Neural cell (in vitro differentiated cells): Measurements from ENCODE around the gene DNAI1. TPM values are rescaled to one million over a fixed set of nuclear protein-coding genes. Genes with fewer than 3 reads are reported as not detected.

Source experiments
- H2AFZ ChIP-seq: fragments of 200-600, 300-800 bp; sonication (generic), shearing (Covaris generic); 2 replicates; pipeline ENCODE4 v1.6.0; 2014; ENCODE audit warnings: low read depth, mild to moderate bottlenecking, antibody characterized with exemption, low read length, moderate library complexity
- H3F3A ChIP-seq: fragments of 200-600 bp; shearing (Covaris generic); 2 replicates; pipeline ENCODE4 v1.6.1; 2016; ENCODE audit warnings: mild to moderate bottlenecking, moderate library complexity, mixed read lengths, antibody characterized with exemption, low read length; ENCODE audit not compliant: insufficient read depth, poor library complexity, severe bottlenecking
- H3K27ac ChIP-seq: fragments of 200-600, 300-800 bp; sonication (generic), shearing (Covaris generic); 2 replicates; pipeline ENCODE4 v1.5.1; 2014; ENCODE audit warnings: mild to moderate bottlenecking, low read length, moderate library complexity
- H3K27me3 ChIP-seq: fragments of 300-800, 200-600 bp; sonication (generic), shearing (Covaris generic); 2 replicates; pipeline ENCODE4 v1.6.0; 2014; ENCODE audit warnings: mild to moderate bottlenecking, low read depth, low read length, moderate library complexity; ENCODE audit not compliant: insufficient read depth
- H3K36me3 ChIP-seq: fragments of 300-800, 200-600 bp; sonication (generic), shearing (Covaris generic); 2 replicates; pipeline ENCODE4 v1.5.1; 2014; ENCODE audit warnings: mild to moderate bottlenecking, antibody characterized with exemption, low read length, moderate library complexity; ENCODE audit not compliant: insufficient read depth
- H3K4me2 ChIP-seq: fragments of 300-800, 200-600 bp; sonication (generic), shearing (Covaris generic); 2 replicates; pipeline ENCODE4 v1.6.0; 2014; ENCODE audit warnings: mild to moderate bottlenecking, low read length
- H3K4me3 ChIP-seq: fragments of 300-800, 200-600 bp; sonication (generic), shearing (Covaris generic); 2 replicates; pipeline ENCODE4 v1.5.1; 2014; ENCODE audit warnings: mild to moderate bottlenecking, low read length, moderate library complexity
- H3K79me2 ChIP-seq: fragments of 200-600 bp; shearing (Covaris generic); replicated peaks from 2 replicates; pipeline ENCODE4 v1.6.0; 2014; ENCODE audit warnings: mild to moderate bottlenecking, low read length, moderate library complexity; ENCODE audit not compliant: insufficient read depth
- H3K9ac ChIP-seq: fragments of 300-800, 200-600 bp; sonication (generic), shearing (Covaris generic); 2 replicates; pipeline ENCODE4 v1.6.1; 2016; ENCODE audit warnings: mild to moderate bottlenecking, low read length, mixed read lengths
- H3K9me2 ChIP-seq: fragments of 200-600 bp; shearing (Covaris generic); 2 replicates; pipeline ENCODE4 v1.6.1; 2016; ENCODE audit warnings: mild to moderate bottlenecking, low read length, mixed read lengths; ENCODE audit not compliant: insufficient read depth
- H3K9me3 ChIP-seq: fragments of 200-600, 300-800 bp; sonication (generic), shearing (Covaris generic); 2 replicates; pipeline ENCODE4 v1.6.1; 2016; ENCODE audit warnings: mild to moderate bottlenecking, mixed run types, low read length, moderate library complexity, mixed read lengths
- H4K20me1 ChIP-seq: fragments of 200-600 bp; shearing (Covaris generic); 2 replicates; pipeline ENCODE4 v1.6.1; 2016; ENCODE audit warnings: mild to moderate bottlenecking, mixed run types; ENCODE audit not compliant: insufficient read depth
- CTCF ChIP-seq: fragments of 450-650 bp; IDR thresholded peaks from 2 replicates; pipeline ENCODE4 v1.5.1; 2014; ENCODE audit warnings: antibody characterized with exemption, mild to moderate bottlenecking, moderate library complexity; ENCODE audit not compliant: poor library complexity, severe bottlenecking
- EP300 ChIP-seq: fragments of 450-650 bp; conservative IDR thresholded peaks from 2 replicates; pipeline ENCODE4 v1.6.1; 2014; ENCODE audit warnings: antibody characterized with exemption, mild to moderate bottlenecking, moderate library complexity; ENCODE audit not compliant: poor library complexity, severe bottlenecking
- EZH2 ChIP-seq: fragments of 200-600, 300-800 bp; shearing (Covaris generic), sonication (generic); IDR thresholded peaks from 2 replicates; pipeline ENCODE4 v1.6.1; 2014; ENCODE audit warnings: antibody characterized with exemption, low read length, borderline replicate concordance, mild to moderate bottlenecking; ENCODE audit not compliant: insufficient read depth, poor library complexity, severe bottlenecking
- MXI1 ChIP-seq: fragments of 450-650 bp; conservative IDR thresholded peaks from 2 replicates; pipeline ENCODE4 v1.6.1; 2014; ENCODE audit warnings: antibody characterized with exemption, mild to moderate bottlenecking; ENCODE audit not compliant: poor library complexity, severe bottlenecking
- POLR2AphosphoS5 ChIP-seq: IDR thresholded peaks from 2 replicates; pipeline ENCODE4 v1.6.1; 2012
- RAD21 ChIP-seq: fragments of 450-650 bp; conservative IDR thresholded peaks from 2 replicates; pipeline ENCODE4 v1.6.1; 2014; ENCODE audit warnings: antibody characterized with exemption, mild to moderate bottlenecking, moderate library complexity
- REST ChIP-seq: IDR thresholded peaks from 2 replicates; pipeline ENCODE4 v1.6.1; 2012; ENCODE audit warnings: borderline replicate concordance
- SMC3 ChIP-seq: fragments of 450-650 bp; conservative IDR thresholded peaks from 2 replicates; pipeline ENCODE4 v1.6.1; 2014; ENCODE audit warnings: antibody characterized with exemption, mild to moderate bottlenecking, moderate library complexity; ENCODE audit not compliant: poor library complexity
- TAF1 ChIP-seq: IDR thresholded peaks from 2 replicates; pipeline ENCODE4 v1.6.1; 2012; ENCODE audit warnings: low read depth
- polyA plus RNA-seq: library from polyadenylated mRNA; depleted of rRNA; stranded (reverse); fragments of >200 nt; gene quantifications from 2 replicates; pipeline ENCODE4 v1.2.3, GENCODE V29; 2014

DNAI1 gene
- polyA plus RNA-seq, 1 donor from 2014 or later = 0.99 TPM

GRCh38 chr9:34553511-34554021 is 95.0 kb downstream of the DNAI1 start:
- no peaks in the 10 kb centered on the region for H3K27me3 ChIP-seq
- TF ChIP-seq MXI1 (no peak), CTCF (no peak), EP300 (no peak), TAF1 (no peak), EZH2 (no peak), REST (no peak), RAD21 (no peak), POLR2AphosphoS5 (no peak), SMC3 (no peak)
- H3K27ac ChIP-seq = no peak overlapping the region
- H3K4me3 ChIP-seq = no peak overlapping the region
- no peak overlapping the region for H2AFZ ChIP-seq
- H3K9ac ChIP-seq = no peak overlapping the region
- H3K9me2 ChIP-seq = no peaks in the 10 kb centered on the region
- H3K4me2 ChIP-seq = no peak overlapping the region
- H3K9me3 ChIP-seq = no peaks in the 10 kb centered on the region
- H3K79me2 ChIP-seq = no peaks in the 10 kb centered on the region
- H4K20me1 ChIP-seq = no peaks in the 10 kb centered on the region
- no peaks in the 10 kb centered on the region for H3K36me3 ChIP-seq
- H3F3A ChIP-seq = no peaks in the 10 kb centered on the region

GRCh38 chr9:34554211-34555001 is 95.8 kb downstream of the DNAI1 start:
- Histone ChIP-seq H3K9ac (no peak overlapping the region), H3F3A (no peaks in the 10 kb centered on the region), H3K27me3 (no peaks in the 10 kb centered on the region), H3K79me2 (no peaks in the 10 kb centered on the region), H4K20me1 (no peaks in the 10 kb centered on the region), H2AFZ (no peak overlapping the region), H3K4me2 (no peak overlapping the region), H3K9me3 (no peaks in the 10 kb centered on the region), H3K36me3 (no peaks in the 10 kb centered on the region), H3K9me2 (no peaks in the 10 kb centered on the region), H3K27ac (no peak overlapping the region), H3K4me3 (no peak overlapping the region)
- TF ChIP-seq SMC3 (no peak), POLR2AphosphoS5 (no peak), TAF1 (no peak), CTCF (no peak), REST (no peak), EZH2 (no peak), MXI1 (no peak), RAD21 (no peak), EP300 (no peak)
